ENCODE results near the gene PRDM15. TPM values are rescaled to one million over a fixed set of nuclear protein-coding genes. Genes with fewer than 3 reads are reported as not detected.

PRDM15 gene
- total and polyA plus RNA-seq, 2 experiments from 2014 or later: 3.0 to 10.6 TPM

GRCh38 chr21:41884501-41885030, 5.4 kb upstream of the PRDM15 start:
- DNase-seq (ENCODE audit: low spot score): no peak
- H3K9me2 ChIP-seq (ENCODE audit: insufficient read depth): no peaks in the 10 kb centered on the region
- Mint-ChIP-seq H3K9me3 (no peaks in the 10 kb centered on the region), H3K27me3 (ENCODE audit: insufficient read depth, low read depth, poor library complexity) (peaks cover 4% of the 10 kb centered on the region), H3K36me3 (ENCODE audit: low read depth) (no peaks in the 10 kb centered on the region), H3K27ac (no peak overlapping the region), H3K4me3 (no peak overlapping the region), H3K4me1 (peaks cover 16% of the 10 kb centered on the region)
- no peaks in the 10 kb centered on the region for H4K20me1 ChIP-seq (replicated peaks; ENCODE audit: insufficient read depth)
- no peak overlapping the region for H3K27ac ChIP-seq (ENCODE audit: low read depth)
- no peaks in the 10 kb centered on the region for H3K4me1 ChIP-seq (ENCODE audit: insufficient read depth)
- no peaks in the 10 kb centered on the region; the same call in 1 of the 2 replicates for H3K36me3 ChIP-seq (ENCODE audit: insufficient read depth)
- ATAC-seq: no peak; the same call in 1 of the 3 replicates
- H3K4me2 ChIP-seq: no peak overlapping the region
- H3K79me2 ChIP-seq (replicated peaks; ENCODE audit: insufficient read depth): no peaks in the 10 kb centered on the region
- TF ChIP-seq STAT1 (IDR thresholded peaks at IDR 0.05; ENCODE audit: unreplicated experiment) (no peak), EZH2 (IDR thresholded peaks at IDR 0.05; ENCODE audit: low read depth, unreplicated experiment) (no peak), JUNB (IDR thresholded peaks at IDR 0.05; ENCODE audit: unreplicated experiment) (no peak), ZNF462 (CRISPR knock-in tag; IDR thresholded peaks at IDR 0.05) (no peak), EZH2phosphoT487 (IDR thresholded peaks at IDR 0.05; ENCODE audit: unreplicated experiment) (no peak), NANOG (IDR thresholded peaks at IDR 0.05; ENCODE audit: borderline replicate concordance) (no peak), CREB1 (CRISPR knock-in tag; IDR thresholded peaks at IDR 0.05; ENCODE audit: low read depth) (no peak), POLR2AphosphoS5 (IDR thresholded peaks at IDR 0.05; ENCODE audit: low read depth) (no peak), CTCF (conservative IDR thresholded peaks at IDR 0.05; ENCODE audit: low read depth in 2 of 2) (no peak)
- H3K4me3 ChIP-seq: no peak overlapping the region
- H3F3A ChIP-seq (replicated peaks; ENCODE audit: low read depth): no peaks in the 10 kb centered on the region
- no peak overlapping the region for H2AFZ ChIP-seq
- H3K27me3 ChIP-seq (ENCODE audit: insufficient read depth): no peaks in the 10 kb centered on the region

All from GM23338 (cell line).